Breast epithelium (tissue), 4 donors: ENCODE data around the gene GET4. TPM values are rescaled to one million over a fixed set of nuclear protein-coding genes. Genes with fewer than 3 reads are reported as not detected.

ENCODE experiments used
- DNase-seq, 2 donors: peaks; one replicate each; pipeline ENCODE4 v3.0.0-alpha.2; 2019; ENCODE audit warnings: low spot score in 2 of 2
- H3K27ac ChIP-seq, 2 donors: fragments of 200-600 bp; sonication (generic) in 1 of 2; one replicate each; pipeline ENCODE4 v1.5.1; 2016 to 2019; ENCODE audit warnings: mild to moderate bottlenecking in 1 of 2
- H3K27me3 ChIP-seq, 2 donors: fragments of 200-600 bp; sonication (generic) in 1 of 2; one replicate each; pipeline versions ENCODE4 v1.5.1 to v1.6.0; 2017 to 2019; ENCODE audit warnings: control low read depth in 1 of 2, mild to moderate bottlenecking in 1 of 2
- H3K36me3 ChIP-seq: fragments of 200-600 bp; one replicate; pipeline ENCODE4 v1.5.1; 2019
- H3K4me1 ChIP-seq, 2 donors: fragments of 200-600 bp; sonication (generic); one replicate each; pipeline ENCODE4 v1.5.1; 2016 to 2019; ENCODE audit warnings: control low read depth in 1 of 2
- H3K4me3 ChIP-seq, 3 donors: fragments of 200-600 bp; sonication (generic); 1 replicate in 2 of 3; 2 replicates in 1 of 3; pipeline ENCODE4 v1.5.1; 2016 to 2019; ENCODE audit warnings: mild to moderate bottlenecking in 3 of 3, moderate library complexity in 2 of 3
- H3K9me3 ChIP-seq, 2 donors: fragments of 200-600 bp; sonication (generic) in 1 of 2; one replicate each; pipeline ENCODE4 v1.5.1; 2016 to 2019; ENCODE audit warnings: control low read depth in 1 of 2
- POLR2A ChIP-seq: fragments of 450-650 bp; IDR thresholded peaks from one replicate; pipeline ENCODE4 v1.6.1; 2016; ENCODE audit warnings: antibody characterized with exemption, mild to moderate bottlenecking, moderate library complexity
- POLR2AphosphoS5 ChIP-seq, 3 donors: sonication (generic); formaldehyde crosslinking; IDR thresholded peaks; one replicate each; pipeline ENCODE4 v1.6.1; 2017; ENCODE audit warnings: antibody characterized with exemption in 3 of 3
- intact Hi-C: fragments of 100-400 bp; cut with DNase I; formaldehyde crosslinking; loops from one replicate; pipeline ENCODE4 v1.15.1; 2023; ENCODE audit warnings: low total_unique reads
- total RNA-seq, 3 donors: library from RNA; depleted of rRNA; stranded (reverse); fragments of >200 nt; gene quantifications; one replicate each; pipeline ENCODE4 v1.1.0, GENCODE V29; 2016
- TF ChIP-seq, protein P1 (sequence below), 3 donors: fragments of 450-650 bp; IDR thresholded peaks; one replicate each; pipeline ENCODE4 v1.5.1; 2016 to 2017; ENCODE audit warnings: antibody characterized with exemption in 3 of 3, mild to moderate bottlenecking in 3 of 3, moderate library complexity in 3 of 3

The GET4 gene
- total RNA-seq, 3 donors from 2014 or later, result 23.7 to 33.4 (median 29.5) TPM

DNA sequence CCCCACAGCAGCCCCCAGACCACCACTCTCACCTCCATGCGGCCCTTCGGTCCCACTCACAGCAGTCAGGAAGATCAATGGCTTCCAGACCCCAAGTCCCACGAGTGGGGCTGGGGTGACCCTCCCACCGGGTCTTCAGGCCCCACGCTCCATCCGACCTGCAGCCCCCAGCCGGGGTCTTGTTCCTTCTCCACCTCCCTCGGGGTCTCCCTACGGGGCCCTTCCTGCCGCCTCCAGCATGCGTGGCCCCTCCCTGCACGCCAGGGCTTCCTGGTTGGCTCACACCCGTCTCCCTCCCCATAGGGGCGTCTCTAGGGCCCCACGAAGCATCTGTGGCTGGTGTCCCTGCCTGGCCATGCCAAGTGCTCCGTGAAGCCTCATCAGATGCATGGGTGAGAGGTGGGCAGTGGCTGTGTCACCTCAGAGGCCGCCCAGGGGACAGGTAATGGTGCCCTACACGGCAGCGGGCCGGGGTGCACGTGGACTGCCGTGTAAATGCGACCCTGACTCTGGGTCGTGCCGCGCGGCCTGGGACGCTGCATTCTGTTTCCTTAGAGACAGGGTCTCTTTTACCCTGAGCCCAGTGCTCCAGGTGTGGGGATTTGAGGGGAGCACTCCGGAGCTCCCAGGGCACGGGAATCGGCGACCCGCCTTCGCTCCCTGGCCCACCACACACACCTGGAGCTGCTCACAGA, 58.3 kb downstream of the GET4 start:
- H3K27ac ChIP-seq, result no peak overlapping the region
- H3K36me3 ChIP-seq, result no peaks in the 10 kb centered on the region

DNA sequence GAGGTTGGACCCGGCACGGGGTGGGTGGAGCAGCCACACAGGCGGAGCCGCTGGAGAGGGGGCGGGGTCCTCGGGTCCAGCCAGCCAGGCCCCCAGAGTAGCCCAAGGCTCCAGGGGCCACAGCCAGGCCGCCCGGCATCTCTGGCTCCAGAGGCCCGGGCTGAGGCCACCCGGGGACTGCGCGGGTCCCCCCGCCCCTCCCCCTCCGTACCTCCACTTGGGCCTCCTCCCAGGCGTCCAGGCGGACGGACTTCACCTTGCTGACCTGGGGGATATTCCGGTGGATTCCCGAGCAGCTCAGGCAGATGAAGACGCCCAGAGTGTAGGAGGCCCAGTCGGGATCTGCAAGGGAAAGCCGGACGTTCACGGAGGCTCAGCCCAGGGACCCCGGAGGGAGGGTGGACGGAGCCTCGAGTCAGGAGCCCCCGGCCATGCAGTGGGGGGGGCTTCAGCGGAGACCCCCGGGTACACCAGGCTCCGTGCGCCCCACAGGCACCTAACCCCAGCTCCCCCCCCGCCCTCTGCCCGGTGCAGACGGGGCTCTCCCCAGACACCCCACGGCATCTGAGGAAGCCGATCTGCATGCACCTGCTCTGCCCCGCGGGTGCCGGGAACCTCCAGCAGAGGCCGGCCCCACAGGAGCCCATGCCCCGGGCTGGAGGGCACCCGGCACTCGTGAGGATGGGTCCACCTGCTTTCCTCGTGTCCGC, 59.0 kb downstream of the GET4 start:
- no peaks in the 10 kb centered on the region for H3K36me3 ChIP-seq
- no peaks in the 10 kb centered on the region for H3K4me1 ChIP-seq
- H3K27ac ChIP-seq, result no peak overlapping the region
- TF ChIP-seq, protein P1, sequence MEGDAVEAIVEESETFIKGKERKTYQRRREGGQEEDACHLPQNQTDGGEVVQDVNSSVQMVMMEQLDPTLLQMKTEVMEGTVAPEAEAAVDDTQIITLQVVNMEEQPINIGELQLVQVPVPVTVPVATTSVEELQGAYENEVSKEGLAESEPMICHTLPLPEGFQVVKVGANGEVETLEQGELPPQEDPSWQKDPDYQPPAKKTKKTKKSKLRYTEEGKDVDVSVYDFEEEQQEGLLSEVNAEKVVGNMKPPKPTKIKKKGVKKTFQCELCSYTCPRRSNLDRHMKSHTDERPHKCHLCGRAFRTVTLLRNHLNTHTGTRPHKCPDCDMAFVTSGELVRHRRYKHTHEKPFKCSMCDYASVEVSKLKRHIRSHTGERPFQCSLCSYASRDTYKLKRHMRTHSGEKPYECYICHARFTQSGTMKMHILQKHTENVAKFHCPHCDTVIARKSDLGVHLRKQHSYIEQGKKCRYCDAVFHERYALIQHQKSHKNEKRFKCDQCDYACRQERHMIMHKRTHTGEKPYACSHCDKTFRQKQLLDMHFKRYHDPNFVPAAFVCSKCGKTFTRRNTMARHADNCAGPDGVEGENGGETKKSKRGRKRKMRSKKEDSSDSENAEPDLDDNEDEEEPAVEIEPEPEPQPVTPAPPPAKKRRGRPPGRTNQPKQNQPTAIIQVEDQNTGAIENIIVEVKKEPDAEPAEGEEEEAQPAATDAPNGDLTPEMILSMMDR (IDR thresholded peaks at IDR 0.05), result no peak
- TF ChIP-seq POLR2A (no peak), POLR2AphosphoS5 (IDR thresholded peaks at IDR 0.05) (no peak)
- no peak overlapping the region for H3K4me3 ChIP-seq
- H3K9me3 ChIP-seq, result no peaks in the 10 kb centered on the region
- DNase-seq, result no peak
- intact Hi-C loops, result no loop called here
- H3K27me3 ChIP-seq, result no peaks in the 10 kb centered on the region

More for the DNA sequence above, 58.3 kb downstream of the GET4 start:
- no peaks in the 10 kb centered on the region for H3K9me3 ChIP-seq
- intact Hi-C loops, result no loop called here
- TF ChIP-seq POLR2A, result no peak
- TF ChIP-seq, protein P1 (IDR thresholded peaks at IDR 0.05), result no peak
- no peak for TF ChIP-seq POLR2AphosphoS5 (IDR thresholded peaks at IDR 0.05)
- no peaks in the 10 kb centered on the region for H3K27me3 ChIP-seq
- H3K4me3 ChIP-seq, result no peak overlapping the region
- H3K4me1 ChIP-seq, result no peaks in the 10 kb centered on the region
- DNase-seq, result no peak

DNA sequence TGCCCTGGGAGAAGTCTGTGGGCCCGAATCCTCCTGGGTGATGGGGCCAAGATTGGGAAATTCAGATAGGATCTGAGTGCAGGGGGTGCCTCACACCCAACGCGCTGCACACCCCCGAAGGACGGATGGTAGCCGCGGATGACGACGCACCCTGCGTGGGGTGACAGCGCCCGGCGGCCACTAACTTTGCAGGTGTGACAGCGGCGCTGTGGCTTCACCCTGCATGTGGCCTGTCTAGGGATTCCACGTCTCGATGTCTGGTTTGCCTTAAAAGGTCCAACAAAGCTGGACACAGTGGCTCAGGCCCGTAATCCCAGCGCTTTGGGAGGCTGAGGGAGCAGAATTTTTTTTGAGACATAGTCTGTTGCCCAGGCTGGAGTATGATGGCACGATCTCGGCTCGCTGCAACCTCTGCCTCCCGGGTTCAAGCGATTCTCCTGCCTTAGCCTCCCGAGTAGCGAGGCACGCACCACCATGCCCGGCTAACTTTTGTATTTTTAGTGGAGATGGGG, 59.6 kb downstream of the GET4 start:
- TF ChIP-seq POLR2A, result no peak
- no peak for TF ChIP-seq POLR2AphosphoS5 (IDR thresholded peaks at IDR 0.05)
- TF ChIP-seq, protein P1 (IDR thresholded peaks at IDR 0.05), result no peak
- DNase-seq, result no peak
- no peaks in the 10 kb centered on the region for H3K9me3 ChIP-seq

DNA sequence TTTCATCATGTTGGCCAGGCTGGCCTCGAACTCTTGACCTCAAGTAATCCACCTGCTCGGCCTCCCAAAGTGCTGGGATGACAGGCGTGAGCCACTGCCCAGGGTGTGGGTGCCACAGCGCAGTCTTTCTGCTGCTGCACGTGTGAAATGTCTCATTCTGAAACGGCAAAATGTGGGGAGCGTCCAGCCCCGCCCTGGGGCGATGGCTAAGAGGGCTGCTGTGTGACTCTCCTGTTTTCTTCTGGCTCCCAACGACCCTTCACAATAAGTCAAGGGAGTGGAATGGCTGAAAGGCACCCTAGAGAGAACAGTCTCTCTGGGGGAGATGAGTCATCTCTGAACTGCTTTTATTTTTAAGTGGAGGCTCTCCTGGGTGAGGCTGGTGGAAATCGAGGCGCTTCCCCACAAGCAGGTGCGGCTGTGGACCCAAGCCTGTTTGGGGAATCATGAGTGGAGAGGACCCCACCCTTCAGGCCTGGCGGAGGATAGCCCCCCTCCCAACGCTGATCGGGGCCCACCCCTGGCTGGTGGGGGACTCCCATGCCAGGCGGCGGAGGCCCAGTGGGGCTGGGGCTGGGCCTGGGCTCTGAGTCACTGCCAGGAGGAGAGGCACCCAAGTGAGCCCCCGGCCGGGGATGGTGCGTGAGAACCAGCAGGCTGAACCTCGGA, 60.2 kb downstream of the GET4 start:
- intact Hi-C loops, result no loop called here
- no peak overlapping the region for H3K27ac ChIP-seq
- no peaks in the 10 kb centered on the region for H3K36me3 ChIP-seq
- TF ChIP-seq, protein P1 (IDR thresholded peaks at IDR 0.05), result no peak
- TF ChIP-seq POLR2AphosphoS5 (IDR thresholded peaks at IDR 0.05) (no peak), POLR2A (no peak)
- H3K9me3 ChIP-seq, result no peaks in the 10 kb centered on the region
- no peaks in the 10 kb centered on the region for H3K4me1 ChIP-seq
- no peak overlapping the region for H3K4me3 ChIP-seq
- no peak for DNase-seq
- H3K27me3 ChIP-seq, result no peaks in the 10 kb centered on the region

More for the DNA sequence above, 59.6 kb downstream of the GET4 start:
- intact Hi-C loops, result no loop called here
- Histone ChIP-seq H3K27me3 (no peaks in the 10 kb centered on the region), H3K4me1 (no peaks in the 10 kb centered on the region), H3K4me3 (no peak overlapping the region), H3K27ac (no peak overlapping the region), H3K36me3 (no peaks in the 10 kb centered on the region)
